HepG2 (cell line): ENCODE measurements around the gene ALDH3A1. TPM values are rescaled to one million over a fixed set of nuclear protein-coding genes. Genes with fewer than 3 reads are reported as not detected.

Experiments
- ARID4A ChIP-seq: sonication (generic); formaldehyde crosslinking; IDR thresholded peaks from 2 replicates; pipeline ENCODE4 v1.5.0; 2020; ENCODE audit warnings: mild to moderate bottlenecking, missing genetic modification reagents, borderline replicate concordance
- GFI1 ChIP-seq: sonication (generic); formaldehyde crosslinking; IDR thresholded peaks from 2 replicates; pipeline ENCODE4 v1.5.0; 2020; ENCODE audit warnings: missing genetic modification reagents, mild to moderate bottlenecking, borderline replicate concordance
- TERF1 ChIP-seq: sonication (generic); formaldehyde crosslinking; IDR thresholded peaks from 2 replicates; pipeline ENCODE4 v1.8.0; 2022; ENCODE audit warnings: mild to moderate bottlenecking, missing genetic modification reagents, moderate library complexity
- ZBTB33 ChIP-seq: sonication (generic); formaldehyde crosslinking; IDR thresholded peaks from 2 replicates; pipeline ENCODE4 v1.4.0; 2020; ENCODE audit warnings: missing genetic modification reagents
- polyA plus RNA-seq, 8 experiments: library from polyadenylated mRNA; depleted of rRNA in 3 of 8; stranded (reverse) in 7 of 8; unstranded in 1 of 8; fragments of >200 nt; fragmentation: Illumina TruSeq in 4 of 8; extraction: Trizol in 4 of 8; gene quantifications; 2 replicates each; pipeline versions ENCODE4 v1.2.1 to v1.2.3, GENCODE V29; 2011 to 2016; ENCODE audit warnings: low read depth in 4 of 8, missing spikeins in 1 of 8, mixed read lengths in 1 of 8; ENCODE audit not compliant: insufficient read depth in 1 of 8
- total RNA-seq, 5 experiments: library from RNA; depleted of rRNA; stranded (reverse); fragments of >200 nt; fragmentation: Illumina TruSeq; extraction: Trizol; gene quantifications; 2 replicates each; pipeline ENCODE4 v1.2.3, GENCODE V29; 2016; ENCODE audit warnings: low read depth in 1 of 5

The ALDH3A1 gene
- total and polyA plus RNA-seq, 2 of the 13 experiments (the other 11 are each of a cell fraction or from before 2014, with no cell fraction given): 0.07 to 0.62 TPM

GRCh38 chr17:19713462-19713861 lies 34.6 kb downstream of the ALDH3A1 start (continued):
- TF ChIP-seq TERF1 (no peak), ZBTB33 (no peak), ARID4A (no peak), GFI1 (CRISPR knock-in tag) (no peak)
- TF ChIP-seq, all 625 proteins: peak for 0
